ENCODE measurements around the gene SEPTIN5. TPM values are rescaled to one million over a fixed set of nuclear protein-coding genes. Genes with fewer than 3 reads are reported as not detected.
A peak's percentile ranks its signal among the peaks of the same experiment; 100 is the strongest.

SEPTIN5 gene
- total and polyA plus RNA-seq, 9 of the 15 experiments (the other 6 are each of a cell fraction or from before 2014, with no cell fraction given), result 0.03 to 195 (median 119) TPM

DNA sequence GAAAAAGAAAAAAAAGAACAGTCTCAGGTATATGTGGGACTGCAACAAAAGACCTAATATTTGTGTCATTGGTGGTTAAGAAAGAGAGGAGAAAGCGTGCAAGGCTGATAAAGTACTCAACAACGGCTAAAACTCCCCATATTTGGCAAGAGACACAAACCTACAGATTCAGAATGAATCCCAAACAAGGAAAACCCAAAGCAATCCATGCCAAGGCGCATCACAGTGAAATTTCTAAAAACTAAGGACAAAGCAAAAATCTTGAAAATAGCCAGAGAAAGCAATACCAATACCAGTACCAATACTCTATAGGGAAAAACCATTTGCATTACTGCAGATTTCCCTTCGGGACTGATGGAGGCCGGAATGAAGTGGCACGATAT lies 32.4 kb upstream of the SEPTIN5 start (continued):
- no peak for TF ChIP-seq POLR2G (IDR thresholded peaks at IDR 0.05; ENCODE audit: low read depth, low read length)
- no peak for TF ChIP-seq TCFL5 (CRISPR knock-in tag; conservative IDR thresholded peaks at IDR 0.05)
- peak; percentile 4 for TF ChIP-seq FOXP1 (CRISPR knock-in tag; IDR thresholded peaks at IDR 0.05)
- no peak for TF ChIP-seq MCM5 (IDR thresholded peaks at IDR 0.05; ENCODE audit: low read depth)
- TF ChIP-seq PREB (CRISPR knock-in tag; IDR thresholded peaks at IDR 0.05), result no peak
- TF ChIP-seq PPARD (CRISPR knock-in tag; IDR thresholded peaks at IDR 0.05), result peak; percentile 54; the same call in 1 of the 2 replicates
- TF ChIP-seq ZNF212 (CRISPR knock-in tag; IDR thresholded peaks at IDR 0.05), result no peak
- no peak for TF ChIP-seq C11orf30 (IDR thresholded peaks at IDR 0.05; ENCODE audit: low read depth)
- peak in 1 of 2 experiments; percentile 7; a peak in 1 of 4 replicates for TF ChIP-seq TBL1XR1 (IDR thresholded peaks at IDR 0.05; ENCODE audit: low read length in 2 of 2)
- peak; percentile 41; the same call in 1 of the 2 replicates for TF ChIP-seq TEAD4 (IDR thresholded peaks at IDR 0.05; ENCODE audit: low read length)
- no peak for TF ChIP-seq TEAD4 (CRISPR knock-in tag; IDR thresholded peaks at IDR 0.05; ENCODE audit: borderline replicate concordance)
- no peak for TF ChIP-seq E2F3 (CRISPR knock-in tag; IDR thresholded peaks at IDR 0.05)
- TF ChIP-seq, protein P1, sequence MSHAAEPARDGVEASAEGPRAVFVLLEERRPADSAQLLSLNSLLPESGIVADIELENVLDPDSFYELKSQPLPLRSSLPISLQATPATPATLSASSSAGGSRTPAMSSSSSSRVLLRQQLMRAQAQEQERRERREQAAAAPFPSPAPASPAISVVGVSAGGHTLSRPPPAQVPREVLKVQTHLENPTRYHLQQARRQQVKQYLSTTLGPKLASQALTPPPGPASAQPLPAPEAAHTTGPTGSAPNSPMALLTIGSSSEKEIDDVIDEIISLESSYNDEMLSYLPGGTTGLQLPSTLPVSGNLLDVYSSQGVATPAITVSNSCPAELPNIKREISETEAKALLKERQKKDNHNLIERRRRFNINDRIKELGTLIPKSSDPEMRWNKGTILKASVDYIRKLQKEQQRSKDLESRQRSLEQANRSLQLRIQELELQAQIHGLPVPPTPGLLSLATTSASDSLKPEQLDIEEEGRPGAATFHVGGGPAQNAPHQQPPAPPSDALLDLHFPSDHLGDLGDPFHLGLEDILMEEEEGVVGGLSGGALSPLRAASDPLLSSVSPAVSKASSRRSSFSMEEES (CRISPR knock-in tag; IDR thresholded peaks at IDR 0.05), result no peak
- no peak for TF ChIP-seq ZNF668 (CRISPR knock-in tag; IDR thresholded peaks at IDR 0.05)
- TF ChIP-seq ZNF695 (CRISPR knock-in tag; IDR thresholded peaks at IDR 0.05), result no peak
- TF ChIP-seq ZNF253 (CRISPR knock-in tag; conservative IDR thresholded peaks at IDR 0.05), result no peak
- TF ChIP-seq CHCHD3 (CRISPR knock-in tag; IDR thresholded peaks at IDR 0.05), result 0 out of 2 replicates have a peak, but pooled peaks have one; percentile 42
- peak; percentile 0; the same call in 1 of the 2 replicates for TF ChIP-seq ZNF589 (CRISPR knock-in tag; IDR thresholded peaks at IDR 0.05; ENCODE audit: low read depth)
- no peak for TF ChIP-seq ZNF311 (CRISPR knock-in tag; IDR thresholded peaks at IDR 0.05)
- TF ChIP-seq ZBTB49 (CRISPR knock-in tag; IDR thresholded peaks at IDR 0.05; ENCODE audit: borderline replicate concordance), result 0 out of 2 replicates have a peak, but pooled peaks have one; percentile 71
- no peak for TF ChIP-seq ZNF23 (CRISPR knock-in tag; IDR thresholded peaks at IDR 0.05)
- TF ChIP-seq, protein P2, sequence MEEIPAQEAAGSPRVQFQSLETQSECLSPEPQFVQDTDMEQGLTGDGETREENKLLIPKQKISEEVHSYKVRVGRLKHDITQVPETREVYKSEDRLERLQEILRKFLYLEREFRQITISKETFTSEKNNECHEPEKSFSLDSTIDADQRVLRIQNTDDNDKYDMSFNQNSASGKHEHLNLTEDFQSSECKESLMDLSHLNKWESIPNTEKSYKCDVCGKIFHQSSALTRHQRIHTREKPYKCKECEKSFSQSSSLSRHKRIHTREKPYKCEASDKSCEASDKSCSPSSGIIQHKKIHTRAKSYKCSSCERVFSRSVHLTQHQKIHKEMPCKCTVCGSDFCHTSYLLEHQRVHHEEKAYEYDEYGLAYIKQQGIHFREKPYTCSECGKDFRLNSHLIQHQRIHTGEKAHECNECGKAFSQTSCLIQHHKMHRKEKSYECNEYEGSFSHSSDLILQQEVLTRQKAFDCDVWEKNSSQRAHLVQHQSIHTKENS (CRISPR knock-in tag; IDR thresholded peaks at IDR 0.05), result no peak
- TF ChIP-seq E2F5 (CRISPR knock-in tag; IDR thresholded peaks at IDR 0.05), result no peak
- TF ChIP-seq FIP1L1 (IDR thresholded peaks at IDR 0.05; ENCODE audit: low read depth, low read length, poor library complexity, severe bottlenecking), result no peak
